Measurements from ENCODE around the gene AGFG2.

- TF ChIP-seq, protein P1, sequence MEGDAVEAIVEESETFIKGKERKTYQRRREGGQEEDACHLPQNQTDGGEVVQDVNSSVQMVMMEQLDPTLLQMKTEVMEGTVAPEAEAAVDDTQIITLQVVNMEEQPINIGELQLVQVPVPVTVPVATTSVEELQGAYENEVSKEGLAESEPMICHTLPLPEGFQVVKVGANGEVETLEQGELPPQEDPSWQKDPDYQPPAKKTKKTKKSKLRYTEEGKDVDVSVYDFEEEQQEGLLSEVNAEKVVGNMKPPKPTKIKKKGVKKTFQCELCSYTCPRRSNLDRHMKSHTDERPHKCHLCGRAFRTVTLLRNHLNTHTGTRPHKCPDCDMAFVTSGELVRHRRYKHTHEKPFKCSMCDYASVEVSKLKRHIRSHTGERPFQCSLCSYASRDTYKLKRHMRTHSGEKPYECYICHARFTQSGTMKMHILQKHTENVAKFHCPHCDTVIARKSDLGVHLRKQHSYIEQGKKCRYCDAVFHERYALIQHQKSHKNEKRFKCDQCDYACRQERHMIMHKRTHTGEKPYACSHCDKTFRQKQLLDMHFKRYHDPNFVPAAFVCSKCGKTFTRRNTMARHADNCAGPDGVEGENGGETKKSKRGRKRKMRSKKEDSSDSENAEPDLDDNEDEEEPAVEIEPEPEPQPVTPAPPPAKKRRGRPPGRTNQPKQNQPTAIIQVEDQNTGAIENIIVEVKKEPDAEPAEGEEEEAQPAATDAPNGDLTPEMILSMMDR (conservative IDR thresholded peaks at IDR 0.05): no peak
- TF ChIP-seq EZH2 (IDR thresholded peaks at IDR 0.05; ENCODE audit: low read depth): no peak
Measured at GRCh38 chr7:100582650-100583049, 43.6 kb downstream of the AGFG2 start.
